HL-60/S4 treated with phorbol 12-myristate 13-acetate at 8.2 ng/mL for 4 days and 3 days (cell line): ENCODE results near the gene MYOG.

Source experiments
- in situ Hi-C: fragments of 300-500 bp; cut with MboI; formaldehyde crosslinking; loops from 2 replicates; pipeline ENCODE4 v1.15.0; 2022; ENCODE audit warnings: low sequenced_read_pairs

MYOG gene

GRCh38 chr1:203050826-203051225, 35.0 kb downstream of the MYOG start:
- in situ Hi-C loops: no loop called here

DNA sequence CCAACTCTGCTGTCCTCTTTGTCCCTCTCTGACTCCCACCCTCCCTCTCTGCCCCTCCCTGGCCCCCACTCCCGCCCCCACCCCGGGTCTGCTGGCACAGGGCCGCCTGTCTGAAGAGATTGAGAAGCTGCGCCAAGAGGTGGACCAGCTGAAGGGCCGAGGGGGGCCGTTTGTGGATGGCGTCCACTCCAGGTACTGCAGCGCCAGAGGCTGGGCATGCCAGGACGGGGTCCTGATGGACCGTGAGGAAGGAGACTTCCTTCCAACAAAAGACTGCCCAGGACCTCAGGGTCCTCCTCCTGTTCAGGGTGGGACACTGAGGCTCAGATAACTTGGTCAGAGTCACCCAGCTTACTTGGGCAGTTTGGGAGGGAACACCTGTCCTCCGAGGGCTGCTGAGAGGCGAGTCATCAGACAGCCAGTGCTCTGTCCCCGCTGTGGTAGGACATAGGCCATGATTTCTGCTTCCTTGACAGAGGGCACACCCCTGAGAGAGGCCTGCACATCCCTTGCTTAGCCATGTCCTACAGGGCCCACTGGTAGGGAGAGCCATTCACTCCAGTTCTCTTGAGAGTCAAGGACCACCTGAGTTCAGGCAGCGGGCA, 36.1 kb downstream of the MYOG start:
- in situ Hi-C loops: loop anchor here (25.0 kb wide), 1 partner anchor 438 kb away; the partner anchor contains the start of genes OPTC and PRELP

- in situ Hi-C loops: loop anchor here (25.0 kb wide), 1 partner anchor 438 kb away; the partner anchor contains the start of genes OPTC and PRELP
These were observed 36.7 kb downstream of the MYOG start for GRCh38 chr1:203049077-203049476.

DNA sequence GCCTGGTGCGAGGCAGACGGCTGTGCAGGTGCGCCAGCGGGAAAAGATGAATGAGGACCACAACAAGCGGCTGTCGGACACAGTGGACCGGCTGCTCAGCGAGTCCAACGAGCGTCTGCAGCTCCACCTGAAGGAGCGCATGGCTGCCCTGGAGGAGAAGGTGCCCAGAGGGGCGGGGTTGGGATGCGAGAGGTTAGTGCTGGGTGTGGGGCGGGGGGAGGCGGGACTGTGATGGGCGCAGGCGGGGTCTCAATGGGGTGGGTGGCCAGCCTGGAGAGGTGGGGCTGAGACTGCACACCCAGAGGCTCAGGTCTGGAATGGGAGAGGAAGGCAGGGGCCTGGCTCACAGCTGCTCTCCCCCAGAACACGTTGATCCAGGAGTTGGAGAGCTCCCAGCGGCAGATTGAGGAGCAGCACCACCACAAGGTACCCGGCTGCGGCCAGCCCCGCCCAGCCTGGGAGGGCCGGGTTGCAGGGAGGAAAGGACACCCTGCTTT, 37.2 kb downstream of the MYOG start:
- in situ Hi-C loops: loop anchor here (25.0 kb wide), 1 partner anchor 439 kb away; the partner anchor contains the start of genes OPTC and PRELP

DNA sequence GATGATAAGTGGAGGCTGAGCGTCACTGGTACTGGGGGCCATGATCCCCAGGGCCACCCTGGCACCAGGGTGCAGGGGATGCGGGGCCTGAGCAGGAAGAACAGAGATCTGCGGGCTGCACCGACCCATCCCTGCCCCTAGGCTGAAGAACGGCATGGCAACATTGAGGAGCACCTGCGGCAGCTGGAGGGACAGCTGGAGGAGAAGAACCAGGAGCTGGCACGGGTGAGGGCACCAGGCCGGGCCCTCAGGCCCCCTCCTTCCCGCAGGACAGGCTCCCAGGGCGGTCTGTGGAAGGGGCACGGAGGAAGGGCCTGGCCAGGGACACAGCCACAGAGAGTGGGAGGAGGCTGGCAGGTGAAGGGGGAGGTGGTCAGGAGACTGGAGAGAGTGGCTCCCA, 37.7 kb downstream of the MYOG start:
- in situ Hi-C loops: loop anchor here (25.0 kb wide), 1 partner anchor 439 kb away; the partner anchor contains the start of genes OPTC and PRELP

DNA sequence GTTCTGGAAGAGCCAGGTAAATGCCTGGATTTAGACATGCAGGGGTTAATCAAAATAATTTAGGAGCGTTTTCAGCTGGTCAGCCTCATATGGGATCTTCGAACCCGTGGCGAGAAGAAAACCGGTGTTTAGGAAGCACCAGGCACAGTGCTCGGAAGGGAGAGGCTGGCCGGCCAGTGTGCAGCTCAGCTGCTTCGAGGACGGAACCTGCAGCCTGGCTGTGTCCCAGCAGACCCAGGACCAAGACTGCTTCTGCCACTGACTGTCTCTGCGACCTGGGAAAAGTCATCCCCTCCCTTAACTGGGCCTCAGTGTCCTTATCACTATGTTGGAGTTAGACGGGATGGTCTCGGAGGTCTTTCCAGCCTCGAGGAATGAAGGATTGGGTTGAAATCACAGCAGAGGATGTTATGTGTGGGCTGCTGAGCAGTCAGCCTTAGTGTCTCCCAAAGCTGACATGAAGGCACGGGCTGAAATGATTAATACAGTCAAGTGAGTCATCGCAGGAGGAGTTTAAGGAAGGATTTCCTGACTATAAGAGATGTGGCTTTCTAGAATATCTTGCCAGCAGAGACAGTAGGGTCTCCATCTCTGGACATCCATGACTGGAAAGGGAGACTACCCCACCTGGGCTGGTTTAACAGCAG, 38.7 kb downstream of the MYOG start:
- in situ Hi-C loops: loop anchor here (25.0 kb wide), 1 partner anchor 440 kb away; the partner anchor contains the start of genes OPTC and PRELP

- in situ Hi-C loops: loop anchor here (25.0 kb wide), 1 partner anchor 441 kb away; the partner anchor contains the start of genes OPTC and PRELP
These were observed 39.8 kb downstream of the MYOG start for GRCh38 chr1:203045821-203046594.

GRCh38 chr1:203045336-203045735, 40.5 kb downstream of the MYOG start:
- in situ Hi-C loops: loop anchor here (25.0 kb wide), 1 partner anchor 442 kb away; the partner anchor contains the start of genes OPTC and PRELP

DNA sequence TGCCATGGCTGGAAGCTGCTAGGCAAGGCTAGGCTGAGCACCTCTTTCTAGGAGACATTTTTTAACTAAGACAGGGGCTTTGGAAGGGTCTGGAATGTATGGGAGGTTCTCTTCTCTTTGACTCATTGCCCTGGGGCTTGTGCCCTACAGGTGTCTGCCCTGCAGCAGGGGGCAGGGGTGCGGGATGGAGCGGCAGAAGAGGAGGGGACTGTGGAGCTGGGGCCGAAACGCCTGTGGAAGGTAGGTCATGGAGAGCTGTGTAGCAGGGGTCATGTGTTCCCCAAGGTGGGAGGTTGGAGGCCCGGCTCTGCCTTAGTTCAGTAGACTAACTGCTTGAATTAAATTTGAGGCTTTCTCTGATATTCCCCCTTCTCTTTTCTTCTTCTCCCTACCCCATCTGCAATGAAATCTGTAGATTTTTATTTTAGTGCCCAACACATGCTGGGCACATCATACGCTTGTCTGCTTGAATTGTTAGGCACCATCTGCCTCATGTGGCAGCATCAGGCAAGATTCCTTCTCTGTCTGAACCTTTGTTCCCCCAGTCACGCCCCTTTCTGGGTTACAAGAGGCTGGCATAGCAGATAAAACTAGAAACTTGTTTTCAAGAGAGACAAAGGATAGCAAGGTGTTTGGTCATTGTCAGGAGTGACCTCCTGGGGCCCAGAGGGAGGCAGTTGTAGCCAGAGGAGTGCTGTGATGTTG, 41.1 kb downstream of the MYOG start:
- in situ Hi-C loops: loop anchor here (25.0 kb wide), 1 partner anchor 443 kb away; the partner anchor contains the start of genes OPTC and PRELP

GRCh38 chr1:203043830-203044545, 41.8 kb downstream of the MYOG start:
- in situ Hi-C loops: loop anchor here (25.0 kb wide), 1 partner anchor 443 kb away; the partner anchor contains the start of genes OPTC and PRELP

- in situ Hi-C loops: loop anchor here (25.0 kb wide), 1 partner anchor 446 kb away; the partner anchor contains the start of genes OPTC and PRELP
These were observed 44.4 kb downstream of the MYOG start for GRCh38 chr1:203041351-203041932.

DNA sequence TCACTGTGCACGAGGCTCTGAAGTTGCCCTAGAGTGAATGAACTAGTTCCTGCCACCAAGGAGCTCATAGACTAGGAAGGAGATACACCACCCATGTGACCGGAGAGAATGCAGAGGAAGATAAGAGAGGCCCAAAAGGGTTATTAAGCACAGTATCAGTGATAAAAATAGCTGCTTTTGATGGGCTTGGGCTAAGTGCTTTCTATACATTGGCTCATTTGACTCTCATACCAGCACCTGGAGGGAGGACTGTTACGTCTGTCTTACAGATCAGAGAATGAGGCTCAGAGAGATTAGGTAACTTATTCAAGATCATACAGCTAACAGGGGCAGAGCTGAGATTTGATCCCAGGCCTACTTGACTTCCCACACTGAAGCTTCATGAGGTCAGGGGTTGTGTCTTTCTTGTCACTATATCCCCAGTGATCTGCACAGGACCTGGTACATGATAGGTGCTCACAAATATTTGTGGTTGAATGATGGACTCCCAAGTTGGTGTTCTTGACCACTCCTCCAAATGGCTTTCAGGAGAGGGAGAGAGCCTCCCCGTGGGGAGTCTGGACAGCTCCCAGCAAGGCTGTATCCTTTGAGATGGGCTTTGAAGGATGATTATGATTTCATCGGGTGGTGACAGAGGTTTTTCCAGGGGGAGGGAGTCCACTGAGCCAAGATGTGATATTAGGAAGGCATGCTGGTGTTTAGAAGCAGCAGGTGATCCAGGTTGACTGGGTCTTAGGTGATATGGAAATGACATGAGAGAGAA, 45.1 kb downstream of the MYOG start:
- in situ Hi-C loops: loop anchor here (25.0 kb wide), 1 partner anchor 447 kb away; the partner anchor contains the start of genes OPTC and PRELP

DNA sequence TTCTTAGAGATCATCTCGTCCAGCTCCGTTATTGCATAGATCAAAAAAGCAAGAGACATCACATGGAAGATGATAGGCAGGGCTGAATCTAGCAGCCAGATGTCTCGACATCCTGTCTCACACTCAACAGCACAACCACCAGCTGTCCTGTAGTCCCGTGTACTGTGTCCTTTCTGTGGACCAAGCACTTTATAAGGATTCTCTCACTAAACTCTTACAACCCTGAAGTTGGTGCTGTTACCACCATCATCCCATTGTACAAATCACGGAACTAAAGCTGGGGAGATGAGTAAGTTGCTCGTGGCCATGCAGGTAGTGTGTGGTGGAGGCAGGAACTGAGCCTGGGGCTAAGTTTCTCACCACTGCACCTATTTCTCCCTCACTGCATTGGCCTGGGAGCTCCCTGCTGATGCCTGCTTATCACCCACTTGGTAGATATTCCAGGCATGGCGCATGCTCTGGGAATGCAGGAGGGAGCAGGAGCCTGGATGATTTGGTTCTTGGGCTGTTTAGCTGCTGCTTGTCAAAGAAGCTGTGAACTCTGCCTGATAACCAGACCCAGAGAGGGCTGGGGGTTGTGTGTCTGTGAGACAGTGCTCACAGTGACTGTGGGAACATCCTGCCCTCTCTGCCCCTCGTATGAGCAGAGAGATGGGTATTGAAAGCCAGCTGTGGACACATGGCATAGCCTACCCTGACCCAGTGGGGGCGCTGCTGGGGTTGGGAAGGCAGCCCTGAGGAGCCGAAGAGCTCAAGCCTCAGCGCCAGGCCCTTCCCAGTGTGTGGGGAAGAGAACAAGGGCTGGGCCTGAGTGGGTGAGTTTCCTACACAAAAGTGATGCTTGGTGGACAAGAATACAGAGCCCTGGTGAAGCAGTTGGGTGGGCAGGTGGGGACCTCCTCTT, 46.0 kb downstream of the MYOG start:
- in situ Hi-C loops: loop anchor here (10.0 to 25.0 kb wide), 4 partner anchors 85 to 447 kb away; partner anchors contain the start of genes ADORA1, OPTC and PRELP

GRCh38 chr1:203038891-203039608, 46.8 kb downstream of the MYOG start:
- in situ Hi-C loops: loop anchor here (10.0 to 25.0 kb wide), 4 partner anchors 86 to 448 kb away; partner anchors contain the start of genes ADORA1, OPTC and PRELP

DNA sequence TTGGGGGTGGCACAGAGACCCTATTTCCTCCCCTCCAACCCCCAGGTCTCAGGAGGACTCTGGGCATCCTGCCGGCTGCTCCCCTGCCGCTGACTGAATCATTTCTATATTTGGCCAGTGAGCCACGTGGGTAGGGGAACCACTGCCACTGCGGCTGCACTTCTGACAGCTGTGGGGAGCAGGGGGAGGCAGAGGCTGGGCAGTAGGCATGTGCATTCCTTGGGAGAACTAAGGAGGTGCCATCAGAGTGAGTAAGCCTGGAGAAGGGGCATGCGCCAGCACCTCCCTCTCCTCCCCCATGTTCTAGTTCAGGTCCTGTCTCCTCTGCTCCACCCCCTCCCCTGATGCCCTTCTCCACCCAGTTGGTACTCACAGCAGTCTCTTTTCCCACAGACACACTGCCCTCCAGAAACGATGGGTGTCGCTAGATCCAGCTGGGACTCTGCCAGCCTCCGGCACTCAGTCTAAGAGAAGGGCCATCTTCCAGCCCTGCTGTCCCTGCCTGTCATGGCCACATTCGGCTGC, 47.5 kb downstream of the MYOG start:
- in situ Hi-C loops: loop anchor here (10.0 to 25.0 kb wide), 4 partner anchors 87 to 449 kb away; partner anchors contain the start of genes ADORA1, OPTC and PRELP
